Naive thymus-derived CD4-positive, alpha-beta T cell (primary cell): Measurements from ENCODE around the gene ACTR3C. TPM values are rescaled to one million over a fixed set of nuclear protein-coding genes. Genes with fewer than 3 reads are reported as not detected.
"Not testable (repeated sequence)": the region's sequence is repeated elsewhere in the genome, so short reads cannot be mapped to it uniquely, and the experiment has no call there.

Source experiments
- ATAC-seq: fragments of 150-1000 bp; cut with Tn5 transposase; 2 replicates; pipeline ENCODE4 v1.10.0; 2021; ENCODE audit warnings: mild to moderate bottlenecking, moderate library complexity
- CTCF ChIA-PET: fragments of 350-600 bp; sonication (Branson Sonifier 250); formaldehyde crosslinking; loops from one replicate; lab custom pipeline; 2021; ENCODE audit warnings: antibody characterized with exemption; lab: Charles Lee
- POLR2A ChIA-PET: fragments of 350-600 bp; sonication (Branson Sonifier 250); formaldehyde crosslinking; loops from one replicate; lab custom pipeline; 2021; ENCODE audit warnings: antibody characterized with exemption, inconsistent platforms; lab: Charles Lee
- DNase-seq, 9 donors: peaks; one replicate each; pipeline versions ENCODE4 v3.0.0 to v3.0.0-alpha.2; 2020 to 2022; ENCODE audit warnings: mixed read lengths in 1 of 9
- H3K27ac ChIP-seq: one replicate; pipeline ENCODE4 v1.7.0; 2013; ENCODE audit warnings: mild to moderate bottlenecking, low read depth, low read length, moderate library complexity
- H3K27me3 ChIP-seq, 2 donors: one replicate each; pipeline ENCODE4 v1.7.0; 2013; ENCODE audit warnings: low read length in 2 of 2, mild to moderate bottlenecking in 2 of 2, moderate library complexity in 2 of 2; ENCODE audit not compliant: control insufficient read depth in 2 of 2, insufficient read depth in 2 of 2
- H3K36me3 ChIP-seq, 3 experiments: 1 replicate in 2 of 3; 2 replicates in 1 of 3; pipeline ENCODE4 v1.7.0; 2013; ENCODE audit warnings: low read length in 3 of 3, mild to moderate bottlenecking in 3 of 3, moderate library complexity in 1 of 3; ENCODE audit not compliant: insufficient read depth in 3 of 3, control insufficient read depth in 2 of 3
- H3K4me1 ChIP-seq, 2 donors: one replicate each; pipeline ENCODE4 v1.7.0; 2013; ENCODE audit warnings: low read length in 2 of 2, mild to moderate bottlenecking in 2 of 2, moderate library complexity in 1 of 2; ENCODE audit not compliant: control insufficient read depth in 2 of 2, insufficient read depth in 2 of 2
- H3K4me3 ChIP-seq: 2 replicates; pipeline ENCODE4 v1.7.0; 2013; ENCODE audit warnings: mild to moderate bottlenecking, low read length
- H3K9me3 ChIP-seq, 3 experiments: 1 replicate in 2 of 3; 2 replicates in 1 of 3; pipeline ENCODE4 v1.7.0; 2013; ENCODE audit warnings: low read length in 3 of 3; ENCODE audit not compliant: control insufficient read depth in 2 of 3
- H3K27ac Mint-ChIP-seq, 9 donors: one replicate each; pipeline ENCODE4 v1.8.0; 2020 to 2022; ENCODE audit warnings: mixed read lengths in 9 of 9, mild to moderate bottlenecking in 8 of 9, moderate library complexity in 5 of 9, inconsistent platforms in 2 of 9
- H3K27me3 Mint-ChIP-seq, 5 donors: one replicate each; pipeline ENCODE4 v1.8.0; 2021 to 2022; ENCODE audit warnings: mixed read lengths in 5 of 5, mild to moderate bottlenecking in 1 of 5
- H3K36me3 Mint-ChIP-seq, 5 donors: one replicate each; pipeline ENCODE4 v1.8.0; 2020 to 2022; ENCODE audit warnings: mixed read lengths in 5 of 5, mild to moderate bottlenecking in 3 of 5, inconsistent platforms in 1 of 5
- H3K4me1 Mint-ChIP-seq, 7 donors: one replicate each; pipeline ENCODE4 v1.8.0; 2020 to 2022; ENCODE audit warnings: mixed read lengths in 7 of 7, mild to moderate bottlenecking in 3 of 7, inconsistent platforms in 1 of 7
- H3K4me3 Mint-ChIP-seq, 10 donors: one replicate each; pipeline ENCODE4 v1.8.0; 2020 to 2022; ENCODE audit warnings: mild to moderate bottlenecking in 10 of 10, mixed read lengths in 10 of 10, moderate library complexity in 6 of 10, inconsistent platforms in 2 of 10
- H3K9me3 Mint-ChIP-seq, 11 donors: one replicate each; pipeline ENCODE4 v1.8.0; 2020 to 2022; ENCODE audit warnings: mixed read lengths in 11 of 11, mild to moderate bottlenecking in 4 of 11, inconsistent platforms in 1 of 11, moderate library complexity in 1 of 11
- intact Hi-C, 2 donors: fragments of 100-400 bp; cut with micrococcal nuclease; formaldehyde crosslinking; loops; one replicate each; pipeline ENCODE4 v1.15.1; 2023
- polyA plus RNA-seq, 2 donors: library from polyadenylated mRNA; unstranded; fragments of 300-500 nt; fragmentation: Illumina TruSeq; gene quantifications; one replicate each; pipeline ENCODE4 v1.2.3, GENCODE V29; 2021
- total RNA-seq, 6 experiments: library from RNA in 5 of 6; stranded (reverse) in 5 of 6; gene quantifications; 1 replicate in 5 of 6; 2 replicates in 1 of 6; pipeline ENCODE4 v1.2.3 and lab custom pipeline; 2021 to 2026

Gene ACTR3C
- total and polyA plus RNA-seq, 7 experiments from 2014 or later, result 4.8 to 13.2 (median 8.5) TPM

DNA sequence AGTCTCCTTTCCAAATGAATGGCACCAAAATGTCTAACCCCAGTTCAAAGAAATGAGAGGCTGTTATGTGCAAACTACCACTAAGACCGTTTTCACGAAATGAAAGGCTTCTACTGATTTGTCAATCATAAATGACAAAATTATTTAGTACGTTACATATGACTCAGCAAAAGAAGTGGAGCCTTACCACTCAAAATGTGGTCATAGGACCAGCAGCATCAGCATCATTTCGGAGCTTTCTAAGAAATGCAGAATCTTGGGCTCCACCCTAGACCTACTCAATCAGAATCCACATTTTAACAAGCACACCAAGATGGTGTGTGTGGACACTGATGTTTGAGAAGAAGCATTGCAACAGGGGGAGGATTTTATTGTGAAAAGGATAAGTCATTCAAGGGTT, 120.5 kb downstream of the ACTR3C start:
- H3K36me3 Mint-ChIP-seq, H3K27ac Mint-ChIP-seq, intact Hi-C loops, ATAC-seq, H3K27ac ChIP-seq, DNase-seq, H3K4me1 ChIP-seq, H3K4me1 Mint-ChIP-seq, H3K9me3 Mint-ChIP-seq, H3K36me3 ChIP-seq, H3K27me3 ChIP-seq, CTCF ChIA-PET, H3K4me3 Mint-ChIP-seq, H3K4me3 ChIP-seq, H3K27me3 Mint-ChIP-seq, POLR2A ChIA-PET, H3K9me3 ChIP-seq: not testable (repeated sequence)

Other genes starting within 250 kb of the ACTR3C start
- 10 to 100 TPM in 3 of 5 experiments, 1 to 10 TPM in 2; 8.3 to 30.0 (median 11.5) TPM for gene LRRC61, start 190 bp downstream of the ACTR3C start, total RNA-seq
- gene LRRC61, start 190 bp downstream of the ACTR3C start, polyA plus RNA-seq, result 10 to 100 TPM; 18.2 to 21.6 TPM
- gene RARRES2, start 18.1 kb upstream of the ACTR3C start, total RNA-seq, result under 1 TPM in 1 of 5 experiments, not detected in 4; 0.38 TPM
- not detected for gene RARRES2, start 18.1 kb upstream of the ACTR3C start, polyA plus RNA-seq
- gene REPIN1, start 45.3 kb upstream of the ACTR3C start, total RNA-seq, result 100 to 1,000 TPM in 1 of 5 experiments, 10 to 100 TPM in 4; 68.5 to 103 (median 79.7) TPM
- gene REPIN1, start 45.3 kb upstream of the ACTR3C start, polyA plus RNA-seq, result 10 to 100 TPM; 46.7 to 77.0 TPM
- 1 to 10 TPM; 1.1 to 5.7 (median 4.3) TPM for gene ZNF775, start 55.8 kb upstream of the ACTR3C start, total RNA-seq
- gene ZNF775, start 55.8 kb upstream of the ACTR3C start, polyA plus RNA-seq, result 1 to 10 TPM; 3.3 to 7.4 TPM
- 10 to 100 TPM; 13.8 to 69.7 (median 52.5) TPM for gene GIMAP8, start 127.1 kb upstream of the ACTR3C start, total RNA-seq
- 10 to 100 TPM; 26.0 to 56.5 TPM for gene GIMAP8, start 127.1 kb upstream of the ACTR3C start, polyA plus RNA-seq
- gene GIMAP7, start 191.3 kb upstream of the ACTR3C start, total RNA-seq, result 100 to 1,000 TPM in 3 of 5 experiments, 10 to 100 TPM in 2; 66.3 to 555 (median 321) TPM
- gene GIMAP7, start 191.3 kb upstream of the ACTR3C start, polyA plus RNA-seq, result 1,000 to 10,000 TPM in 1 of 2 donors, 100 to 1,000 TPM in 1; 772 to 1,293 TPM
- gene GIMAP4, start 243.8 kb upstream of the ACTR3C start, total RNA-seq, result 100 to 1,000 TPM in 4 of 5 experiments, 10 to 100 TPM in 1; 74.9 to 413 (median 406) TPM
- gene GIMAP4, start 243.8 kb upstream of the ACTR3C start, polyA plus RNA-seq, result 100 to 1,000 TPM; 405 to 762 TPM